Measurements from ENCODE around the gene ADAMTS2.

DNA sequence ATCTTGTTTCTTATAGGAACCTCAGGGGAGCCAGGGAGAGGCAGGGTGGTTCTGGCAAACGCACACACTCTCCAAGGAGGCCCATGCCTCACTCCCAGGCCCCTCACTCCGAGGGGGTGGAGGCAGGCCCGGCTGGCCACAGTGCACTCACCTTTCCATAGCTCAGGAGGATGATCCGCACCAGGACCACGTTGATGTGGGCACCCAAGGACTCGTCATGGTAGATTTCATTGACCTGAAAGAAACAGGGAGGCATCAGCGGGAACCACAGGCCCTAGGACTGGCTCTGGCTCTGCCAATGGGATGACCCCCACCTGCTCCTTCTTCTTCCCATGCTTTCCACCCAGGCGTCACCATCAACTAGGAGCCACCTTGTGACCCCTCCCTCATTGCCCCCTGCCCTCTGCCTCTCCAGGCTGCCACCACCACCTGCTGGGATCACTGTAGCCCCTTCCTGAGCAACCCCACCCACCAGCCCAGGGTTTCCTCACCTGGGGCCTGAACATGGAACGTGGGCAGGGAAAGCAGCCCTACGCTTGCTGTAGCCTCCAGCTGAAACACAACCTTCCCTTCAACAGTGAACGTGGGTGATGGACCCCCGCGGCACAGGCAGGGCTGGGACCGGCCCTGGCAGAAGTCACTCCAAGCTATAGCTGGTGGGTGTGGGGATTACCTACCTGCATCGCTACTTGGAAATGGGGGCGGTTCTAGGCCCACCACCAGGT lies 164.2 kb downstream of the ADAMTS2 start:
- TF ChIP-seq CTCF (conservative IDR thresholded peaks at IDR 0.05; ENCODE audit: low read depth in 2 of 2) (no peak), POLR2AphosphoS5 (IDR thresholded peaks at IDR 0.05; ENCODE audit: low read depth) (no peak)

Measured in GM23338 (cell line).